ENCODE measurements around the gene RMND5B. TPM values are rescaled to one million over a fixed set of nuclear protein-coding genes. Genes with fewer than 3 reads are reported as not detected.

Gene RMND5B
- total RNA-seq, 6 experiments from 2014 or later: 18.2 to 23.3 (median 21.9) TPM

DNA sequence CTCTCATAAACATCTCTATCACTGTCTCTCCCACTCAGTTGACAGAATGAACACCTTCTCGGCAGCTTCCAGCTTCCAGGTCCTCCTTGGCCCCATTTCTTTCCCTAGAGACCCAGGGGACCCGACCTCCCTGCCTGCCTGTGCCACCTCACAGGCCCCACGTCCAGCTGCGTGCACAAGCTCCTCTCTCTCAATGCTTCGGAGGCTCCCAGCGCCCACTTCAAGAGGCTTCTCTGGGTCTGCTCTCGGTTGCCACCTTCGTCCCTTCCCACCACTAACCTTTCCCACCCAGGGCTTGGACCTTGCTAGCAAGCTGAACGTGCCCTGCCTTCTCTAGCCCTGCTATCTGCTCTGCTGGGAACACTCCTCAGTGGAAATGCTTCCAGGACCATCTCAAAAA is 20.3 kb upstream of the RMND5B start:
- no peak for DNase-seq
- Mint-ChIP-seq H3K27ac (no peak overlapping the region), H3K36me3 (ENCODE audit: low read depth) (no peaks in the 10 kb centered on the region; the same call in 1 of the 2 replicates), H3K9me3 (peaks cover 5% of the 10 kb centered on the region; the same call in 1 of the 2 replicates), H3K27me3 (ENCODE audit: insufficient read depth) (peaks cover 33% of the 10 kb centered on the region), H3K4me1 (ENCODE audit: low read depth) (no peaks in the 10 kb centered on the region), H3K4me3 (no peak overlapping the region)
- TF ChIP-seq, protein P1, sequence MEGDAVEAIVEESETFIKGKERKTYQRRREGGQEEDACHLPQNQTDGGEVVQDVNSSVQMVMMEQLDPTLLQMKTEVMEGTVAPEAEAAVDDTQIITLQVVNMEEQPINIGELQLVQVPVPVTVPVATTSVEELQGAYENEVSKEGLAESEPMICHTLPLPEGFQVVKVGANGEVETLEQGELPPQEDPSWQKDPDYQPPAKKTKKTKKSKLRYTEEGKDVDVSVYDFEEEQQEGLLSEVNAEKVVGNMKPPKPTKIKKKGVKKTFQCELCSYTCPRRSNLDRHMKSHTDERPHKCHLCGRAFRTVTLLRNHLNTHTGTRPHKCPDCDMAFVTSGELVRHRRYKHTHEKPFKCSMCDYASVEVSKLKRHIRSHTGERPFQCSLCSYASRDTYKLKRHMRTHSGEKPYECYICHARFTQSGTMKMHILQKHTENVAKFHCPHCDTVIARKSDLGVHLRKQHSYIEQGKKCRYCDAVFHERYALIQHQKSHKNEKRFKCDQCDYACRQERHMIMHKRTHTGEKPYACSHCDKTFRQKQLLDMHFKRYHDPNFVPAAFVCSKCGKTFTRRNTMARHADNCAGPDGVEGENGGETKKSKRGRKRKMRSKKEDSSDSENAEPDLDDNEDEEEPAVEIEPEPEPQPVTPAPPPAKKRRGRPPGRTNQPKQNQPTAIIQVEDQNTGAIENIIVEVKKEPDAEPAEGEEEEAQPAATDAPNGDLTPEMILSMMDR (IDR thresholded peaks at IDR 0.05): no peak

DNA sequence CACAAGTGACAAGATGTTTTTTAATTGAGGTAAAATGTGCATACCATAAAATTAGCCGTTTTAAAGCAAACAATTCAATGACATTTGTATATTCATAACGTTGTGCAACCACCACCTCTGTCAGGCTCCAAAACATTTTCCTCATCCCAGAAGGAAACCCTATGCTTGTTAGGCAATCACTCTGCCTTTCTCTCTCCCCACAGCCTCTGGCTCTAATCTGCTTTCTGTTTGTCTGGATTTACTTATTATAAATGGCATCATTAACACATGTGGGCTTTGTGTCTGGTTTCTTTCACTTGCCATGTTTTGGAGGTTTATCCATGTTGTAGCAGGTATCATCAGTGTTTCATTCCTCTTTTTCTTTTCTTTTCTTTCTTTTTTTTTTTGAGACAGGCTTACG is 18.9 kb upstream of the RMND5B start:
- TF ChIP-seq, protein P1 (IDR thresholded peaks at IDR 0.05): no peak
- peaks cover 34% of the 10 kb centered on the region for H3K27me3 Mint-ChIP-seq (ENCODE audit: insufficient read depth)
- H3K4me3 Mint-ChIP-seq: no peak overlapping the region
- no peaks in the 10 kb centered on the region; the same call in 1 of the 2 replicates for H3K36me3 Mint-ChIP-seq (ENCODE audit: low read depth)
- DNase-seq: no peak
- peaks cover 5% of the 10 kb centered on the region; the same call in 1 of the 2 replicates for H3K9me3 Mint-ChIP-seq
- H3K4me1 Mint-ChIP-seq (ENCODE audit: low read depth): no peaks in the 10 kb centered on the region
- H3K27ac Mint-ChIP-seq: no peak overlapping the region

DNA sequence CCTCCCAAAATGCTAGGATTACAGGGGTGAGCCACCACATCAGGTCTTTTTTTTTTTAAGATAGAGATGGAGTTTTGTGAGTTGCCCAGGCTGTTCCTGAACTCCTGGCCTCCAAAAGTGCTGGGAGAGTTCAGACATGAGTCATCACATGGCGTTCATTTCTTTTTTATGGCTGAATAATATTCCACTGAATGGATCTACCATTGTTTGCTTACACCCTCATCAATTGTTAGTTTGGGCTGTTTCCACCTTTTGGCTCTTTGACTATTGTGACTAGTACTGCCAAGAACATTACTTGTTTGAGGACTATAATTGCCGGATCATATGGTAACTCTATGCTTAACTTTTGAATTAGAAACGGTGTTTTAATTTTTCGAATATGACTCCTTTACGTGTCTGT is 18.3 kb upstream of the RMND5B start:
- Mint-ChIP-seq H3K36me3 (ENCODE audit: low read depth) (no peaks in the 10 kb centered on the region; the same call in 1 of the 2 replicates), H3K4me1 (ENCODE audit: low read depth) (no peaks in the 10 kb centered on the region), H3K27ac (no peak overlapping the region), H3K4me3 (peak overlapping the region; percentile 65; the same call in 1 of the 2 replicates), H3K27me3 (ENCODE audit: insufficient read depth) (peaks cover 34% of the 10 kb centered on the region), H3K9me3 (peaks cover 5% of the 10 kb centered on the region; the same call in 1 of the 2 replicates)
- DNase-seq: no peak
- TF ChIP-seq, protein P1 (IDR thresholded peaks at IDR 0.05): no peak

DNA sequence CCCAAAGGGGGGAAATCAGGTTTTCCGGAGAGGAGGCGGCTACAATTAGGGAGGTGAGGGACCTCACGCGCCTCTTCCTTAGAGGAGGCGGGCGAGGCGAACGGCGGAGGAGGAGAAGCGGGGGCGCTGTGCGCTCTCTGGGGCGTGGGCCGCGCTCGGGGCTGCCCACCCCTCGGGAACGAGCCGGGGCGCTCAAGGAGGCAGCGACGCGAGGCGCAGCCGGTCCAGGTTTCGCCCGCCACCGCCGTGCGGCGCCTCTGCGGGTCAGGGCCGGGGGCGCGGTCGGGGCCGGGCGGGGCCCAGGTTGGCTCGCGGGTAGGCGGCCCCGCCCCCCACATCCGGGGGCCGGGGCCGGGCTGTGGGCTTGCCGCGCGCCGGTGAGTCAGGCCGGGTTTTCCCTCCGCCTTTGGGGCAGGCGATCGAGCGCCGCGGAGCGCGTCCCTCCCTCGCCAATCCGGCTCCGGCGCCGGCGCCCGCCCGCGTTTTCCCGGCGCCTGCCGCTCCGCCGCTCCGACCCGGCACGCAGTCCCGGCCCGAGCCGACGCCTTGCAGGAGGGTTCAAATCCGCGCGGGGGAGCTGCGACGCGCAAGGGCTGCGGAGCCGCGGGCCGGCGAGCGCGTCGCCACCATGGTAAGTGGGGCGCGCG is 17.6 kb upstream of the RMND5B start, which contains the start of gene N4BP3:
Gene N4BP3, plus strand, starts transcription at position 392 of the 647 bp plus-strand sequence. CDS start 6,052 bp downstream, outside the sequence.
- H3K4me1 Mint-ChIP-seq (ENCODE audit: low read depth): no peaks in the 10 kb centered on the region
- peaks cover 5% of the 10 kb centered on the region; the same call in 1 of the 2 replicates for H3K9me3 Mint-ChIP-seq
- no peak within 1 kb of the TSS for H3K27ac Mint-ChIP-seq
- peak within 1 kb of the TSS; percentile 65 for H3K4me3 Mint-ChIP-seq
- H3K27me3 Mint-ChIP-seq (ENCODE audit: insufficient read depth): peaks cover 33% of the 10 kb centered on the region
- H3K36me3 Mint-ChIP-seq (ENCODE audit: low read depth): no peaks in the 10 kb centered on the region; the same call in 1 of the 2 replicates
- TF ChIP-seq, protein P1 (IDR thresholded peaks at IDR 0.05): no peak
- DNase-seq: no peak

DNA sequence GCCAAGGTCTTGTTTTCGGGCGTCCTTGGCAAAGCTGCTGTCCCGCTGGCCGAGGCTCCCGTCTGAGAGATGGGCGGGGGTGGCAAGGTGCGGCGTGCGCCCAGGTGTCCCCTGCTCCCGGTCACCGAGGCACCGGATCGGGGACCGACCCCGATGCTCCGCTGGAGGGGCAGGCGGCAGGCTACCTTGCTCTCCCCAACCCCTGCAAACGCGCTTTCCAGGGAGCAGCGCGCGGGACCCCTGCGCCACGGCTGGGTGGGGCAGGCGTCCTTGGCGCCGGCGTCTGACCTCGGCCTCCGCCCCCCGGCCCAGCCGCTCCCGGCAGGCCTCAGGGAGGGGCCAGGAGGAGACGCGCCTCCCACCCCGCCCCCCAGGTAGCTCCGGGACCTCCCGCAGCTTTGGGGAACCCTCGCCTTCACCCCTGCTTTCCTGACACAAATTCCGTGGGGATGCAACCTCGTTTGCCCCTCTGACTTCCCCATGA is 16.9 kb upstream of the RMND5B start:
- no peaks in the 10 kb centered on the region for H3K4me1 Mint-ChIP-seq (ENCODE audit: low read depth)
- TF ChIP-seq, protein P1 (IDR thresholded peaks at IDR 0.05): no peak
- no peak overlapping the region for H3K27ac Mint-ChIP-seq
- peaks cover 5% of the 10 kb centered on the region; the same call in 1 of the 2 replicates for H3K9me3 Mint-ChIP-seq
- H3K36me3 Mint-ChIP-seq (ENCODE audit: low read depth): no peaks in the 10 kb centered on the region; the same call in 1 of the 2 replicates
- H3K27me3 Mint-ChIP-seq (ENCODE audit: insufficient read depth): peaks cover 30% of the 10 kb centered on the region
- DNase-seq: no peak
- 0 out of 2 replicates have a peak overlapping the region, but pooled peaks have one; percentile 26 for H3K4me3 Mint-ChIP-seq

Measured in HFFc6 (cell line).